ENCODE data around the gene BRI3BP.

- TF ChIP-seq, protein P1, sequence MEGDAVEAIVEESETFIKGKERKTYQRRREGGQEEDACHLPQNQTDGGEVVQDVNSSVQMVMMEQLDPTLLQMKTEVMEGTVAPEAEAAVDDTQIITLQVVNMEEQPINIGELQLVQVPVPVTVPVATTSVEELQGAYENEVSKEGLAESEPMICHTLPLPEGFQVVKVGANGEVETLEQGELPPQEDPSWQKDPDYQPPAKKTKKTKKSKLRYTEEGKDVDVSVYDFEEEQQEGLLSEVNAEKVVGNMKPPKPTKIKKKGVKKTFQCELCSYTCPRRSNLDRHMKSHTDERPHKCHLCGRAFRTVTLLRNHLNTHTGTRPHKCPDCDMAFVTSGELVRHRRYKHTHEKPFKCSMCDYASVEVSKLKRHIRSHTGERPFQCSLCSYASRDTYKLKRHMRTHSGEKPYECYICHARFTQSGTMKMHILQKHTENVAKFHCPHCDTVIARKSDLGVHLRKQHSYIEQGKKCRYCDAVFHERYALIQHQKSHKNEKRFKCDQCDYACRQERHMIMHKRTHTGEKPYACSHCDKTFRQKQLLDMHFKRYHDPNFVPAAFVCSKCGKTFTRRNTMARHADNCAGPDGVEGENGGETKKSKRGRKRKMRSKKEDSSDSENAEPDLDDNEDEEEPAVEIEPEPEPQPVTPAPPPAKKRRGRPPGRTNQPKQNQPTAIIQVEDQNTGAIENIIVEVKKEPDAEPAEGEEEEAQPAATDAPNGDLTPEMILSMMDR (conservative IDR thresholded peaks at IDR 0.05), result no peak
- no peak for TF ChIP-seq ZFX (IDR thresholded peaks at IDR 0.05)
Observed at GRCh38 chr12:124971603-124972002, 21.8 kb upstream of the BRI3BP start.
